NCI-H526 treated with DMSO at 0.1 percent for 48 hours (cell line): ENCODE data around the gene MAN2A1.
A peak's percentile ranks its signal among the peaks of the same experiment; 100 is the strongest.
"Not testable (repeated sequence)": the region's sequence is repeated elsewhere in the genome, so short reads cannot be mapped to it uniquely, and the experiment has no call there.

Experiments
- DNase-seq: peaks from one replicate; lab custom pipeline; 2025; lab: John Stamatoyannopoulos, UW

MAN2A1 gene

DNA sequence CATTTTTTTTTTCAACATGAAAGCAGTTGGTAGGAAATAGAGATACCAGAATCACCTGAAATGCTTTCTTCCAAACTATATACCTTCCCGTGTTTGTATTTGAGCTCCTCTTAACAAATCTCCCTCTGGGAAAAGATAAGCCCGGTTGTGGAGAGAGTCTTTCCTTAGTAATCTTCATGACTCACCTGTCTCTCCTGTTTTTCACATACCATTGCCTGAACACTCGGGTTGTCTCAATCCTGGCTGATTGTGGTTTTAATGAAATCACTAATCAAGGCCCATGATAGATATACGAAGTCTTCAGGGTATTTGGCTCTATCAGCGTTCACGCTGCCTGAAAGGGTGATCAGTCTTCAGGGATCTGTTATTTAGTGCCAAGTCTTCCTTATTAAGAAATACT is 136.7 kb downstream of the MAN2A1 start:
- DNase-seq, result no peak

DNA sequence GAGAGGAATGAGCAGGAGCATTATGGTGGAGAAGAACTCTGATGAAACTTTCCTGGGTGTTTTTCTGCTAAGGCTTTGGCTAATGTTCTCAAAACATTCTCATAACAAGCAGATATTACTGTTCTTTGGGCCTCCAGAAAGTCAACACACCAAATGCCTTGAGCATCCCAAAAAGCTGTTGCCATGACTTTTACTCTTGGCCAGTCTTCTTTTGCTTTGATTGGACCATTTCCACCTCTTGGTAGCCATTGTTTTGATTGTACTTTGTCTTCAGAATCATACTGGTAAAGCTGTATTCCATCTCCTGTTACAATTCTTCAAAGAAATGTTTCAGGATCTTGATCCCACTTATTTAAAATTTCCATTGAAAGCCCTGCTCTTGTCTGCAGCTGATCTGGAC is 139.6 kb downstream of the MAN2A1 start:
- no peak for DNase-seq

GRCh38 chr5:109830955-109831502 is 141.3 kb downstream of the MAN2A1 start:
- no peak for DNase-seq

- not testable (repeated sequence) for DNase-seq
Observed at GRCh38 chr5:109832207-109833188, 142.8 kb downstream of the MAN2A1 start.

GRCh38 chr5:109833946-109834345 is 144.2 kb downstream of the MAN2A1 start:
- DNase-seq, result no peak

DNA sequence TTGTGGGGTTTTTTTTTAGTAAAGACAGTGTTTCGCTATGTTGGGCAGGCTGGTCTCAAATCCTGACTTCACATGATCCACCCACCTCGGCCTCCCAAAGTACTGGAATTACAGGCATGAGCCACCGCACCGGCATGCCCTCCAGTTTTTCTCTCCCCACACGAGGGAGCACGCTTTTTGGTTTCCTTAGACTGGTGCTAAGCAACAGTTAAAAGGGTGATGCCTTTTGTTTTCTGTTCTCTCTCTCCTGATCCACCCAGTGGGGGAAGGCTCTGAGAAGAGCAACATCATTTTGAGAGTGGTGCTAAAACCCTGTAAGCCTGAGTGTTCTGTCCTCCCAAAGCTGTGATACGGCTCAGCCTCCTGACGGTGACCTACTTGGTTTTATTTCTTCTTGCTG is 146.6 kb downstream of the MAN2A1 start:
- DNase-seq, result no peak

DNA sequence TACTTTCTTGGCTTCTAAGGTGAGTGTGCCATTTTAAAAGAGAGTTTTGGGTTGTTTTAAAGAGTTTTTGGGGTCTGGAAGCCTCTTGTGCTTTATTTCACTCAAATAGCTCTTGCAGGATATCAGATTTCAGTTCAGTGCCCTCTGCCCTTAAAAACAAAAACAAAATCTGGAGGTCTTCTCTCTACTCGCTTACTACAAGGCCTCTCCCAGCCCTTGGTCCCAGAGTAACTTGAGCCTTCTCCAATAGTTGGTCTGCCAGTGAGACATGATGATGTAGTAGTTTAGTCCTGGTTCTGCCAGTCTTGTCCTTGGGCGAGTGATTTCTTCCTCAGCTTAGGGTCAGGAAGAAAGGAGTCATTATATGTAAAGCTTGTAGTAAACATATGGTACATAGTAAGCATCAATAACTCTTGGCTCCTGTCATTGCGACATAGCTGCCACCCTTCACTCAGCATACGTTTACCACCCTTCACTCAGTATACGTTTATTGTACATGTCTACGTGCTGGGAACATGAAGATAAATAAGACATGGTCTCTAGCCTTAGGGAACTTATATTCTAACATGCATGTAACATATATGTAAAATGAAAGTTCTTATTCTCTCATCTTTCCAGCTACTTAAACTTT is 147.6 kb downstream of the MAN2A1 start:
- no peak for DNase-seq

DNA sequence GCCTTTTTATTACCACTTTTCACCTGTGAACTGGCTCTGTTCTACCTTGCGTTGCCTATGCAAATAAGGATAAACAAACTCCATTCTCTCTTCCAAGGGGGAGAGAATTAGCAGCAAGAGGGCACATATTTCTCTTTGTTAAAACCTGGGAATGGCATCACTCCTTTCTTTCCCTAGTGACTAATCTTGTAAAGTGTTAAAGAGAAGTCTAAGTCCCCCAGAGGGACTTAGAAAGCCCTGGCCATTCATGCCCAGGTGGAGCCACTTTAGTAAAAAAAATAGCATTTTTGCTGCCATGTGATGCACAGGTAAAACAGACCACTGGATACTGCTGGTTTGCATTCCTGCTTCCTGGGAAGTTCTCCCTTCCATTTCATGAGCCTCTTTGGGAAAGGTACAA is 148.4 kb downstream of the MAN2A1 start:
- no peak for DNase-seq

GRCh38 chr5:109844148-109844547 is 154.4 kb downstream of the MAN2A1 start:
- no peak for DNase-seq

GRCh38 chr5:109844695-109845094 is 155.0 kb downstream of the MAN2A1 start:
- DNase-seq, result no peak

- DNase-seq, result no peak
Observed at GRCh38 chr5:109848130-109848529, 158.4 kb downstream of the MAN2A1 start.

DNA sequence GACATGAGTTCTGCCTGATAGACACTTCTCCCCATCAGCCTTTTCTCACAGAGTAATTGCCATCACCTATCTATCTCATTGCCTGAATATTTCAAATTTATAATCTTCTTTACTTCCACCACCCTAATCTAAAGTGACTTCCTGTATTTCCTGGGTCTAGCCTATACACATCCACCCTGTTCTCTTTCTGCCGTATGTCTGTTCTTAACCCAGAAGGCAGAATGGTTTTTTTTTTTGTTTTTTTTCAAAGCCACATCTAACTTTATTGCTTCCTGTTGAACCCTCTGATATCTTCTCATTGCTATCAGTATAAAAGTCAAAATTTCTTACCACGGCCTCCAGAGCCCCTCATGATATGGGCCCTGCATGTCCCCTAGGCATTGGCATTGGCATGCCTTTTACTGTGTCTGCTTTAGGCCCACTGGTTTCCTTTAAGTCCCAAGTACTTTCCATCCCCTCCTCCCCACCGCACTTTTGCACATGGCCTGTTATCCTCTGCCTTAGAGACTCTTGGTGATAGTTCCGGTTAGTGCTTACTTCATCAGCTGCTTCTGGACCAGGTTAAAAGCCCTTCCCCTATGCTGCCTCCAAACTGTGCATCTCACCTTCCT is 159.9 kb downstream of the MAN2A1 start:
- no peak for DNase-seq

GRCh38 chr5:109852371-109853155 is 162.8 kb downstream of the MAN2A1 start:
- DNase-seq, result no peak

DNA sequence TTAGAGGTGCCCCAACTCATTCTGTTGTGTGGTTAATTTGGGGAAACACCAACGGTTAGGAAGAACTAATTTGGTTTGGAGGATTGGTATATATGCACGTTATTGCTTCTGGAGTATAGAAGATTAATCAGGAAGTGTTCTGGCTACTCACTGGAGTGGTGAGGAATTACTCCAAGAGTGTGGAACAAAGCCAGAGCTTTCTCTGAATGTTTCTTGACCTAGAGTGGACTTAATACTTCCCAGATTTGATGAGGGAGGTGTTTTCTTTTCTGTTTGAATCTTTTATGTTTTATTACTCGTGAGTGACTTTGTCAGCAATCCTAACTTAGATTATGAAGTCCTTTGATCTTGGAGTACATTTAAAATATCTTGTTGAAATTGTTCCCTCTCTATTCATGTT is 163.7 kb downstream of the MAN2A1 start:
- no peak for DNase-seq

- DNase-seq, result no peak
Observed at GRCh38 chr5:109855056-109855455, 165.3 kb downstream of the MAN2A1 start.

DNA sequence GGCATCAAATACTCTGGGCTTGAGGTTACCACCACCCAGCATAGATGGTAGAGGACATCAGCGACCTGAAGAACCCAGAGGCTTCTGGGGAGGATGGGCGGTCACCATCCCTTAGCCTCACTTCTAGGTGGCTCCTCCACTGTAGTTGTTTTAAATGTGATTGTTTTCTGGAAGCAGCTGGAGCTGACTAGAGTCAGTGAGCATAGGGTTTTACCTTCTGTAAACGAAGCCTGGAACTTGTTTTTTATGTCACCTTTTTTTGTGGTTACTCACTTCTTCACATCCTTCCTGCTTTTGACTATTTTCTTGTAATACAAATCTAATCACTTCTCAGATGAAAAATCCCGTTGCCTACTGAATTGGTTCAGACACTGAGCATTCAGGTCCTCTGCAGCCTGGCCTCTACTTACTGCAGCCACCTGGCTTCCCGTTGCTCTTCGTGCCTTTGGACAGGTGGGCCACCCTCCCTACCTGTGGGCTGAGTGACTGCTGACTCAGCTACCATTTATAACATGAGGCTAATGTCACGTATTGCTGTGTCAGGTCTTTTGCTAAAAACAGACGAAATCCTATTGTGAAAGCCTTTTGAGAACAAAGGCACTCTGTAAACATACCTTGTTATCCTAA is 167.8 kb downstream of the MAN2A1 start:
- DNase-seq, result no peak

GRCh38 chr5:109859537-109859936 is 169.8 kb downstream of the MAN2A1 start:
- DNase-seq, result no peak

- no peak for DNase-seq
Observed at GRCh38 chr5:109862301-109862700, 172.6 kb downstream of the MAN2A1 start.

DNA sequence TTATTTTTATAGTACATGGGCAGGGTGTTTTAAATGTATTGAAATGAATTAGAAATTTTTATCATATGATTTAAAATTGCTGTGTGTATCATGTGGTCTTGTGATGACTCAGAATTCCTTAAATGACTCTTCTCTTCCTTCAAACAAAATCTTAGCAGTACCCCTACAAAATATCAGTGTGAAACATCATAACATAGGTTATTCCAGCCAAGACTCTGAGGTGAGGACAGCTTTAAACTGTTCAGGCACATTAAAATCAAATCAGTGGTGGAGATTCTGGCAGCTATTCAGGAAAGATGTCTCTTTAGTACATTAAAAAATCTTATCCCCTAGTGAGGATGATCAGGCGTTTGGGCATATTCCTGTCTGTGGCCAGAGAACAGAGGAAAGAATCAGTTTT is 174.0 kb downstream of the MAN2A1 start:
- no peak for DNase-seq

GRCh38 chr5:109865637-109866036 is 175.9 kb downstream of the MAN2A1 start:
- DNase-seq, result peak; percentile 91

DNA sequence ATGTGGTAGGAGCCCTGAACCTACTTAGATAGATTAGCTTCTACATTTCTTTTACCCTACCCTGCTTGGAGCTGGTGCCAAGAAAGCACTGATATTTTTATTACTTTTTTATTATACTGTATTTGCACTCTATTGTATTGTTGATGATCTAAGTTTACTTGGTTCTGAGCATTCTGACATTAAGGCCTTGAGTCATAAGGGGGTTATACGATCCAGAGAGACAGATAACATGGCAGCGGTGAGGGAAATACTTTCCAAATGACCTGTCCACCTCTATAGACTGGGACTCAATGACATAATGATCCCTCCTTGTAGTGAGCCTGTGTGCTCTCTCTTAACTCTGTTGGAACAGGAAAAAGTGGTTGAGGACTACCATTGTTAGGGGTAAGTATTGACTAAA is 176.3 kb downstream of the MAN2A1 start:
- no peak for DNase-seq
